K562 (cell line): ENCODE measurements around the gene S100A10. TPM values are rescaled to one million over a fixed set of nuclear protein-coding genes. Genes with fewer than 3 reads are reported as not detected.

Experiments
- ATAC-seq: fragments of 200-7000 bp; cut with Tn5 transposase; 3 replicates; pipeline ENCODE4 v1.9.1; 2020; ENCODE audit warnings: moderate library complexity
- BruUV-seq: library from RNA; stranded (reverse); fragments of 400-500 nt; replicated peaks from 2 replicates; lab custom pipeline; 2021; lab: Mats Ljungman, UMichigan
- CTCF ChIA-PET: fragments of 300-600 bp; formaldehyde crosslinking; extraction: SDS; loops from one replicate; lab custom pipeline; 2021; ENCODE audit warnings: low intra/inter-chr PET ratio; lab: Yijun Ruan, JAX
- POLR2A ChIA-PET: fragments of 300-600, 350-650 bp; sonication (Branson Sonifier 250); formaldehyde crosslinking; extraction: SDS; loops from one replicate; lab custom pipeline; 2021; ENCODE audit warnings: antibody characterized with exemption, inconsistent platforms; lab: Yijun Ruan, JAX
- DNase-seq, 4 experiments: peaks; one replicate each; pipeline versions ENCODE4 v3.0.0 to v3.0.0-alpha.2; 2011 to 2018; ENCODE audit warnings: low spot score in 3 of 4, mixed read lengths in 3 of 4; ENCODE audit errors: extremely low read depth in 1 of 4
- FAIRE-seq: peaks from 2 replicates; lab custom pipeline; 2011; peaks lifted over from hg19 to GRCh38; lab: Jason Lieb, UNC
- H2AFZ ChIP-seq: 2 replicates; pipeline ENCODE4 v1.6.0; 2011; ENCODE audit warnings: low read depth, low read length, control low read depth, inconsistent platforms
- H3K27ac ChIP-seq: fragments of 200-600 bp; 3 replicates; pipeline ENCODE4 v1.8.0; 2011; ENCODE audit warnings: low read depth, mild to moderate bottlenecking, control low read depth, inconsistent platforms, low read length, moderate library complexity, mixed read lengths; ENCODE audit errors: extremely low read depth
- H3K27me3 ChIP-seq, 2 experiments: fragments of 300-600 bp in 1 of 2; 2 replicates in 1 of 2; 3 replicates in 1 of 2; pipeline versions ENCODE4 v1.6.0 to v1.8.0; 2011; ENCODE audit warnings: inconsistent platforms in 2 of 2, low read length in 2 of 2, mild to moderate bottlenecking in 1 of 2, mixed read lengths in 1 of 2, moderate library complexity in 1 of 2; ENCODE audit not compliant: control insufficient read depth in 2 of 2, insufficient read depth in 2 of 2
- H3K36me3 ChIP-seq: fragments of 300-600 bp; 3 replicates; pipeline ENCODE4 v1.8.0; 2011; ENCODE audit warnings: mild to moderate bottlenecking, low read length, inconsistent platforms; ENCODE audit not compliant: control insufficient read depth, insufficient read depth
- H3K4me1 ChIP-seq, 2 experiments: fragments of 200-600 bp in 1 of 2; replicated peaks in 1 of 2; 2 replicates in 1 of 2; 3 replicates in 1 of 2; pipeline versions ENCODE4 v1.5.1 to v1.8.0; 2011; ENCODE audit warnings: inconsistent platforms in 2 of 2, low read length in 2 of 2, mild to moderate bottlenecking in 1 of 2, mixed read lengths in 1 of 2, moderate library complexity in 1 of 2; ENCODE audit not compliant: control insufficient read depth in 2 of 2, insufficient read depth in 2 of 2
- H3K4me2 ChIP-seq: 2 replicates; pipeline ENCODE4 v1.6.1; 2011; ENCODE audit warnings: low read length, control low read depth, inconsistent platforms, mixed read lengths; ENCODE audit not compliant: insufficient read depth
- H3K4me3 ChIP-seq: fragments of 200-600 bp; sonication (generic), shearing (Covaris generic); 2 replicates; pipeline ENCODE4 v1.5.1; 2016; ENCODE audit warnings: control low read depth, inconsistent platforms
- H3K79me2 ChIP-seq: fragments of 200-600 bp; 3 replicates; pipeline ENCODE4 v1.8.0; 2011; ENCODE audit warnings: low read length, inconsistent platforms; ENCODE audit not compliant: control insufficient read depth, insufficient read depth
- H3K9ac ChIP-seq, 2 experiments: 2 replicates each; pipeline versions ENCODE4 v1.6.0 to v1.6.1; 2011; ENCODE audit warnings: low read depth in 2 of 2, low read length in 2 of 2, control low read depth in 1 of 2, inconsistent platforms in 1 of 2, mild to moderate bottlenecking in 1 of 2, mixed read lengths in 1 of 2; ENCODE audit not compliant: insufficient read depth in 1 of 2
- H3K9me1 ChIP-seq: one replicate; pipeline ENCODE4 v1.6.0; 2011; ENCODE audit warnings: inconsistent platforms, mild to moderate bottlenecking, low read length, moderate library complexity; ENCODE audit not compliant: control insufficient read depth, insufficient read depth
- H3K9me3 ChIP-seq: replicated peaks from 2 replicates; pipeline ENCODE4 v1.5.1; 2011; ENCODE audit warnings: low read depth, low read length, inconsistent platforms; ENCODE audit not compliant: control insufficient read depth, insufficient read depth
- H4K20me1 ChIP-seq: replicated peaks from 2 replicates; pipeline ENCODE4 v1.6.1; 2011; ENCODE audit warnings: low read length, inconsistent platforms, mixed read lengths; ENCODE audit not compliant: control insufficient read depth, insufficient read depth
- CBX1 ChIP-seq: sonication (generic); IDR thresholded peaks from 2 replicates; pipeline ENCODE4 v1.6.1; 2016; ENCODE audit warnings: antibody characterized with exemption, low read depth, mild to moderate bottlenecking
- ELF1 ChIP-seq: fragments of 200-800 bp; sonication (Bioruptor generic); IDR thresholded peaks from 2 replicates; pipeline ENCODE4 v1.6.1; 2016; ENCODE audit warnings: missing genetic modification characterization, missing compliant biosample characterization
- ETV6 ChIP-seq, 3 experiments: fragments of 150-350 bp in 1 of 3; sonication (generic) in 1 of 3; formaldehyde crosslinking in 1 of 3; IDR thresholded peaks; 2 replicates each; pipeline versions ENCODE4 v1.6.1 to v1.8.0; 2014 to 2022; ENCODE audit warnings: borderline replicate concordance in 2 of 3, low read depth in 2 of 3, antibody characterized with exemption in 1 of 3, low read length in 1 of 3, mild to moderate bottlenecking in 1 of 3, missing genetic modification reagents in 1 of 3
- EWSR1 ChIP-seq: fragments of 450-650 bp; IDR thresholded peaks from 2 replicates; pipeline ENCODE4 v1.6.1; 2018; ENCODE audit warnings: borderline replicate concordance, mild to moderate bottlenecking, low read depth, moderate library complexity; ENCODE audit not compliant: partially characterized antibody
- KDM5B ChIP-seq: fragments of 200-600 bp; sonication (generic); IDR thresholded peaks from 2 replicates; pipeline ENCODE4 v1.6.1; 2012; ENCODE audit warnings: low read depth, mild to moderate bottlenecking, moderate library complexity, low read length, control low read depth, inconsistent platforms; ENCODE audit not compliant: insufficient replicate concordance
- MEF2D ChIP-seq: conservative IDR thresholded peaks from 2 replicates; pipeline ENCODE4 v1.6.1; 2016; ENCODE audit warnings: low read depth, missing genetic modification characterization, missing compliant biosample characterization
- PRPF4 ChIP-seq: fragments of 200-400 bp; formaldehyde crosslinking; IDR thresholded peaks from one replicate; pipeline ENCODE4 v1.6.1; 2017; ENCODE audit warnings: low read length, low read depth, mild to moderate bottlenecking; ENCODE audit not compliant: insufficient read depth, poor library complexity, severe bottlenecking
- RBM22 ChIP-seq: fragments of 200-400 bp; formaldehyde crosslinking; IDR thresholded peaks from 2 replicates; pipeline ENCODE4 v1.6.1; 2018; ENCODE audit warnings: low read length, low read depth; ENCODE audit not compliant: poor library complexity, severe bottlenecking
- TAF9B ChIP-seq: fragments of 450-650 bp; IDR thresholded peaks from 2 replicates; pipeline ENCODE4 v1.6.1; 2018; ENCODE audit warnings: mild to moderate bottlenecking; ENCODE audit not compliant: partially characterized antibody
- ZNF253 ChIP-seq: fragments of 250-450 bp; sonication (Bioruptor Pico); conservative IDR thresholded peaks from 2 replicates; pipeline ENCODE4 v1.6.1; 2021; ENCODE audit warnings: mild to moderate bottlenecking
- ZNF347 ChIP-seq: fragments of 450-650 bp; formaldehyde crosslinking; IDR thresholded peaks from 2 replicates; pipeline ENCODE4 v1.4.0; 2020; ENCODE audit warnings: low read depth, mild to moderate bottlenecking, moderate library complexity
- ZNF77 ChIP-seq: fragments of 250-450 bp; sonication (Bioruptor Pico); IDR thresholded peaks from 2 replicates; pipeline ENCODE4 v1.5.0; 2020
- WGBS: fragments of 100-300 bp; shearing (Covaris generic); methylation state at CpG from one replicate; pipeline ENCODE4 v1.1.6; 2016; ENCODE audit warnings: low coverage, mixed read lengths; ENCODE audit not compliant: insufficient coverage; ENCODE audit errors: missing lambda C conversion rate; 5-methylcytosine and 5-hydroxymethylcytosine counted together
- in situ Hi-C: fragments of 300-500 bp; cut with MboI; formaldehyde crosslinking; loops from 4 replicates; pipeline ENCODE4 v1.15.0; 2018; ENCODE audit warnings: inconsistent platforms, mixed read lengths
- intact Hi-C: fragments of 100-400 bp; cut with micrococcal nuclease; formaldehyde crosslinking; loops from 2 replicates; pipeline ENCODE4 v1.14.2; 2022
- polyA plus RNA-seq, 8 experiments: library from polyadenylated mRNA; depleted of rRNA in 4 of 8; stranded (reverse) in 5 of 8; unstranded in 3 of 8; fragments of >200 nt; fragmentation: Nextera tagmentation in 2 of 8; fragmentation: Illumina TruSeq in 1 of 8; extraction: Ambion mirVana in 2 of 8; extraction: Trizol in 1 of 8; gene quantifications; 2 replicates each; pipeline versions ENCODE4 v1.2.1 to v1.2.3, GENCODE V29; 2011 to 2014; ENCODE audit warnings: inconsistent platforms in 1 of 8, missing spikeins in 1 of 8
- total RNA-seq, 7 experiments: library from RNA; depleted of rRNA in 6 of 7; stranded (reverse); fragments of >200 nt in 6 of 7; fragmentation: Illumina TruSeq in 2 of 7; extraction: Trizol in 2 of 7; gene quantifications; 2 replicates each; pipeline versions ENCODE4 v1.2.1 to v1.2.3, GENCODE V29; 2011 to 2021; ENCODE audit warnings: low replicate concordance in 1 of 7
- TF ChIP-seq, protein P1 (sequence below): fragments of 450-650 bp; IDR thresholded peaks from 2 replicates; pipeline ENCODE4 v1.6.1; 2016; ENCODE audit warnings: antibody characterized with exemption
- TF ChIP-seq, protein P2 (sequence below): fragments of 250-450 bp; sonication (Bioruptor Pico); IDR thresholded peaks from 2 replicates; pipeline ENCODE4 v1.9.0; 2021; ENCODE audit warnings: mild to moderate bottlenecking

The S100A10 gene
- total and polyA plus RNA-seq, 9 of the 15 experiments (the other 6 are each of a cell fraction or from before 2014, with no cell fraction given) = 0.32 to 1.6 (median 0.50) TPM; not detected in 3

DNA sequence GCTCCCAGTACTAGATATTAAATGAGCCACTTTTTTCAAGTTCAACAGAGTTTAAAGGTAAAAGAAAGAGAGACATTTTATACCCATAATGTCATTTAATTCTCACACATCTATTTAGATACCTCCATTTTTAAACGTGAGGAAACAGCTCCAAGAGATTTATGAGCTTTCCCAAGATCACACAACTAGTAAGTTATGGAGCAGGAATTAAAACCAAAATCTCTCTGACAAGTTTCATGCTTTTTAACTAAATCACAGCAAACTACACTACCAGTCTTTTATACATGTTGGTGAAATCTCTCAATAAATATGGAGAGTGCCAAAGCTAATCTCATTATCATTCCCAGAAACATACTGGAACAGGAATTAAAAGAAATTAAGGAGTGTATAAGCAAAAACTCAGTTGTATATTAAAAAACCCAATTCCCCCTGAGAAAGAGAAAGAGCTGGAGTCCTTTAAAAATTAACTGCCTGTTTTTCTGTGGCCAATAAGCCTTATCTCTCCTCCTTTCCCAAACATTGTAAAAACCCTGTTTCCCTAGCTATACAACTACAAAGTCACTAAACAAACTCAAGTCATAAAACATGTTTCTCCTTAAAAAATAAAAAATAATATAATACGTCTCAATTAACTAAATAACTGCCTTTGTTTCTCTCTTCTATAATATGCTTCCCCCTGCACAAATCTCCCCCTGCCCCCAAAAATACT lies 57.6 kb downstream of the S100A10 start (continued):
- TF ChIP-seq, protein P1, sequence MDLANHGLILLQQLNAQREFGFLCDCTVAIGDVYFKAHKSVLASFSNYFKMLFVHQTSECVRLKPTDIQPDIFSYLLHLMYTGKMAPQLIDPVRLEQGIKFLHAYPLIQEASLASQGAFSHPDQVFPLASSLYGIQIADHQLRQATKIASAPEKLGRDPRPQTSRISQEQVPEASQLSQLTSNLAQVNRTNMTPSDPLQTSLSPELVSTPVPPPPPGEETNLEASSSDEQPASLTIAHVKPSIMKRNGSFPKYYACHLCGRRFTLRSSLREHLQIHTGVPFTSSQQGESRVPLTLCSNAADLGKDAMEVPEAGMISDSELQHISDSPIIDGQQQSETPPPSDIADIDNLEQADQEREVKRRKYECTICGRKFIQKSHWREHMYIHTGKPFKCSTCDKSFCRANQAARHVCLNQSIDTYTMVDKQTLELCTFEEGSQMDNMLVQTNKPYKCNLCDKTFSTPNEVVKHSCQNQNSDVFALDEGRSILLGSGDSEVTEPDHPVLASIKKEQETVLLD = no peak
- TF ChIP-seq EWSR1 (no peak), CBX1 (no peak), KDM5B (no peak)

DNA sequence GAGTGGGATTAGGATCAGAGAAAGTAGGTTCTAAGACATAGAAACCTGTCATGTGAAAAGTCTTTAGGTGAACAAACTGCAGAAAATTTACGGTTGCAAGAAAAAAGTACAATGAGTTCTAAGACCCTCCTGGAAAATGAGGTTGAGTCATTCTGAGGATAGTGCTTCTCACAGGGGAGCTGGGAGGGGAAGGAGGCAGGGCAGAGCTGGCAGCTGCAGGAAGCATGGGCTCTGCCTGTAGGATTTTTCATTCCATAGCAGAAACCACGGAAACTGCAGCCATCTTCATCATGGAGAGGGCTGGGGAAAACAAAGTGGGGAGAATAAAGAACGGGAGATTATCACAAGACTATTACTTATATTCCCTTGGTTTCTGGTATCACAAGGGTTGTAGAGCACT lies 58.5 kb downstream of the S100A10 start:
- in situ Hi-C loops (no loop called here), intact Hi-C loops (loop anchor here (10.0 kb wide), 1 partner anchor 250 kb away; no protein-coding TSS in a partner anchor)
- DNase-seq (no peak), ATAC-seq (no peak), FAIRE-seq (no peak)
- Histone ChIP-seq H3K27me3 (no peaks in the 10 kb centered on the region), H3K9me1 (no peaks in the 10 kb centered on the region), H3K27ac (no peak overlapping the region), H3K4me2 (no peak overlapping the region), H3K9me3 (no peaks in the 10 kb centered on the region), H3K9ac (no peak overlapping the region), H3K36me3 (no peaks in the 10 kb centered on the region), H3K4me3 (no peak overlapping the region), H2AFZ (no peak overlapping the region), H4K20me1 (no peaks in the 10 kb centered on the region), H3K4me1 (peaks cover 0 to 7% of the 10 kb centered on the region in 2 experiments; a peak in 2 of 5 replicates), H3K79me2 (no peaks in the 10 kb centered on the region)
- POLR2A ChIA-PET = interaction anchor here (1.1 kb wide), 1 partner anchor 38 kb away, joined by 3 read pairs; no protein-coding TSS in a partner anchor
- BruUV-seq = no TSS peak
- CTCF ChIA-PET = interaction anchor here (0.6 to 3.9 kb wide), 3 partner anchors 47 to 66 kb away, joined by 3 to 33 read pairs (median 22); no protein-coding TSS in a partner anchor
- 17% methylated on average over 3 of the region's 3 CpGs for WGBS
- no peak for TF ChIP-seq ZNF347 (CRISPR knock-in tag)
- TF ChIP-seq, protein P2, sequence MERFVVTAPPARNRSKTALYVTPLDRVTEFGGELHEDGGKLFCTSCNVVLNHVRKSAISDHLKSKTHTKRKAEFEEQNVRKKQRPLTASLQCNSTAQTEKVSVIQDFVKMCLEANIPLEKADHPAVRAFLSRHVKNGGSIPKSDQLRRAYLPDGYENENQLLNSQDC (CRISPR knock-in tag) = no peak
- no peak for TF ChIP-seq TAF9B
- no peak for TF ChIP-seq ZNF253
- no peak for TF ChIP-seq ZNF77 (CRISPR knock-in tag)
- no peak for TF ChIP-seq MEF2D (tag)
- TF ChIP-seq ETV6 (IDR thresholded peaks at IDR 0.05; ENCODE audit: borderline replicate concordance in 1 of 2, low read depth in 2 of 2, low read length in 1 of 2) = no peak
- TF ChIP-seq ETV6 (CRISPR knock-in tag; IDR thresholded peaks at IDR 0.05; ENCODE audit: borderline replicate concordance) = no peak
- no peak for TF ChIP-seq RBM22
- TF ChIP-seq ELF1 (tag) = no peak
- TF ChIP-seq PRPF4 = no peak
